K562 (cell line): ENCODE data around the gene POLRMT. TPM values are rescaled to one million over a fixed set of nuclear protein-coding genes. Genes with fewer than 3 reads are reported as not detected.

Experiments used
- ATAC-seq: fragments of 200-7000 bp; cut with Tn5 transposase; 3 replicates; pipeline ENCODE4 v1.9.1; 2020; ENCODE audit warnings: moderate library complexity
- BruUV-seq: library from RNA; stranded (reverse); fragments of 400-500 nt; replicated peaks from 2 replicates; lab custom pipeline; 2021; lab: Mats Ljungman, UMichigan
- CTCF ChIA-PET: fragments of 300-600 bp; formaldehyde crosslinking; extraction: SDS; loops from one replicate; lab custom pipeline; 2021; ENCODE audit warnings: low intra/inter-chr PET ratio; lab: Yijun Ruan, JAX
- POLR2A ChIA-PET: fragments of 300-600, 350-650 bp; sonication (Branson Sonifier 250); formaldehyde crosslinking; extraction: SDS; loops from one replicate; lab custom pipeline; 2021; ENCODE audit warnings: antibody characterized with exemption, inconsistent platforms; lab: Yijun Ruan, JAX
- DNase-seq, 4 experiments: peaks; one replicate each; pipeline versions ENCODE4 v3.0.0 to v3.0.0-alpha.2; 2011 to 2018; ENCODE audit warnings: low spot score in 3 of 4, mixed read lengths in 3 of 4; ENCODE audit errors: extremely low read depth in 1 of 4
- FAIRE-seq: peaks from 2 replicates; lab custom pipeline; 2011; peaks lifted over from hg19 to GRCh38; lab: Jason Lieb, UNC
- H2AFZ ChIP-seq: 2 replicates; pipeline ENCODE4 v1.6.0; 2011; ENCODE audit warnings: low read depth, low read length, control low read depth, inconsistent platforms
- H3K27ac ChIP-seq: fragments of 200-600 bp; 3 replicates; pipeline ENCODE4 v1.8.0; 2011; ENCODE audit warnings: low read depth, mild to moderate bottlenecking, control low read depth, inconsistent platforms, low read length, moderate library complexity, mixed read lengths; ENCODE audit errors: extremely low read depth
- H3K27me3 ChIP-seq, 2 experiments: fragments of 300-600 bp in 1 of 2; 2 replicates in 1 of 2; 3 replicates in 1 of 2; pipeline versions ENCODE4 v1.6.0 to v1.8.0; 2011; ENCODE audit warnings: inconsistent platforms in 2 of 2, low read length in 2 of 2, mild to moderate bottlenecking in 1 of 2, mixed read lengths in 1 of 2, moderate library complexity in 1 of 2; ENCODE audit not compliant: control insufficient read depth in 2 of 2, insufficient read depth in 2 of 2
- H3K36me3 ChIP-seq: fragments of 300-600 bp; 3 replicates; pipeline ENCODE4 v1.8.0; 2011; ENCODE audit warnings: mild to moderate bottlenecking, low read length, inconsistent platforms; ENCODE audit not compliant: control insufficient read depth, insufficient read depth
- H3K4me1 ChIP-seq, 2 experiments: fragments of 200-600 bp in 1 of 2; replicated peaks in 1 of 2; 2 replicates in 1 of 2; 3 replicates in 1 of 2; pipeline versions ENCODE4 v1.5.1 to v1.8.0; 2011; ENCODE audit warnings: inconsistent platforms in 2 of 2, low read length in 2 of 2, mild to moderate bottlenecking in 1 of 2, mixed read lengths in 1 of 2, moderate library complexity in 1 of 2; ENCODE audit not compliant: control insufficient read depth in 2 of 2, insufficient read depth in 2 of 2
- H3K4me2 ChIP-seq: 2 replicates; pipeline ENCODE4 v1.6.1; 2011; ENCODE audit warnings: low read length, control low read depth, inconsistent platforms, mixed read lengths; ENCODE audit not compliant: insufficient read depth
- H3K4me3 ChIP-seq: fragments of 200-600 bp; sonication (generic), shearing (Covaris generic); 2 replicates; pipeline ENCODE4 v1.5.1; 2016; ENCODE audit warnings: control low read depth, inconsistent platforms
- H3K79me2 ChIP-seq: fragments of 200-600 bp; 3 replicates; pipeline ENCODE4 v1.8.0; 2011; ENCODE audit warnings: low read length, inconsistent platforms; ENCODE audit not compliant: control insufficient read depth, insufficient read depth
- H3K9ac ChIP-seq, 2 experiments: 2 replicates each; pipeline versions ENCODE4 v1.6.0 to v1.6.1; 2011; ENCODE audit warnings: low read depth in 2 of 2, low read length in 2 of 2, control low read depth in 1 of 2, inconsistent platforms in 1 of 2, mild to moderate bottlenecking in 1 of 2, mixed read lengths in 1 of 2; ENCODE audit not compliant: insufficient read depth in 1 of 2
- H3K9me1 ChIP-seq: one replicate; pipeline ENCODE4 v1.6.0; 2011; ENCODE audit warnings: inconsistent platforms, mild to moderate bottlenecking, low read length, moderate library complexity; ENCODE audit not compliant: control insufficient read depth, insufficient read depth
- H3K9me3 ChIP-seq: replicated peaks from 2 replicates; pipeline ENCODE4 v1.5.1; 2011; ENCODE audit warnings: low read depth, low read length, inconsistent platforms; ENCODE audit not compliant: control insufficient read depth, insufficient read depth
- H4K20me1 ChIP-seq: replicated peaks from 2 replicates; pipeline ENCODE4 v1.6.1; 2011; ENCODE audit warnings: low read length, inconsistent platforms, mixed read lengths; ENCODE audit not compliant: control insufficient read depth, insufficient read depth
- FOXP4 ChIP-seq: sonication (generic); formaldehyde crosslinking; IDR thresholded peaks from 2 replicates; pipeline ENCODE4 v1.8.0; 2022; ENCODE audit warnings: mild to moderate bottlenecking, missing genetic modification reagents, borderline replicate concordance
- SMARCB1 ChIP-seq: IDR thresholded peaks from 2 replicates; pipeline ENCODE4 v1.6.1; 2011; ENCODE audit warnings: improper control_type of control experiment, low read depth; ENCODE audit not compliant: insufficient read length
- ZNF589 ChIP-seq: fragments of 200-800 bp; sonication (Bioruptor generic); IDR thresholded peaks from 2 replicates; pipeline ENCODE4 v1.6.1; 2016; ENCODE audit warnings: low read depth, missing genetic modification characterization, missing compliant biosample characterization
- WGBS: fragments of 100-300 bp; shearing (Covaris generic); methylation state at CpG from one replicate; pipeline ENCODE4 v1.1.6; 2016; ENCODE audit warnings: low coverage, mixed read lengths; ENCODE audit not compliant: insufficient coverage; ENCODE audit errors: missing lambda C conversion rate; 5-methylcytosine and 5-hydroxymethylcytosine counted together
- in situ Hi-C: fragments of 300-500 bp; cut with MboI; formaldehyde crosslinking; loops from 4 replicates; pipeline ENCODE4 v1.15.0; 2018; ENCODE audit warnings: inconsistent platforms, mixed read lengths
- intact Hi-C: fragments of 100-400 bp; cut with micrococcal nuclease; formaldehyde crosslinking; loops from 2 replicates; pipeline ENCODE4 v1.14.2; 2022
- polyA plus RNA-seq, 8 experiments: library from polyadenylated mRNA; depleted of rRNA in 4 of 8; stranded (reverse) in 5 of 8; unstranded in 3 of 8; fragments of >200 nt; fragmentation: Nextera tagmentation in 2 of 8; fragmentation: Illumina TruSeq in 1 of 8; extraction: Ambion mirVana in 2 of 8; extraction: Trizol in 1 of 8; gene quantifications; 2 replicates each; pipeline versions ENCODE4 v1.2.1 to v1.2.3, GENCODE V29; 2011 to 2014; ENCODE audit warnings: inconsistent platforms in 1 of 8, missing spikeins in 1 of 8
- total RNA-seq, 7 experiments: library from RNA; depleted of rRNA in 6 of 7; stranded (reverse); fragments of >200 nt in 6 of 7; fragmentation: Illumina TruSeq in 2 of 7; extraction: Trizol in 2 of 7; gene quantifications; 2 replicates each; pipeline versions ENCODE4 v1.2.1 to v1.2.3, GENCODE V29; 2011 to 2021; ENCODE audit warnings: low replicate concordance in 1 of 7
- TF ChIP-seq, protein P1 (sequence below): fragments of 450-650 bp; IDR thresholded peaks from one replicate; pipeline ENCODE4 v1.6.1; 2018; ENCODE audit warnings: mild to moderate bottlenecking, moderate library complexity; ENCODE audit not compliant: partially characterized antibody

POLRMT gene
- total and polyA plus RNA-seq, 9 of the 15 experiments (the other 6 are each of a cell fraction or from before 2014, with no cell fraction given), result 30.3 to 144 (median 68.0) TPM

- BruUV-seq, result no TSS peak
- Histone ChIP-seq H3K9me1 (no peaks in the 10 kb centered on the region), H3K4me3 (no peak overlapping the region), H3K27me3 (no peaks in the 10 kb centered on the region), H3K9ac (no peak overlapping the region), H3K4me1 (peaks cover 3 to 39% of the 10 kb centered on the region in 2 experiments; a peak in 3 of 5 replicates), H3K79me2 (no peaks in the 10 kb centered on the region), H2AFZ (no peak overlapping the region), H3K4me2 (no peak overlapping the region), H3K36me3 (no peaks in the 10 kb centered on the region), H4K20me1 (no peaks in the 10 kb centered on the region), H3K27ac (no peak overlapping the region), H3K9me3 (0 out of 2 replicates have a peak, but pooled peaks cover 2% of the 10 kb centered on the region)
- TF ChIP-seq, protein P1, sequence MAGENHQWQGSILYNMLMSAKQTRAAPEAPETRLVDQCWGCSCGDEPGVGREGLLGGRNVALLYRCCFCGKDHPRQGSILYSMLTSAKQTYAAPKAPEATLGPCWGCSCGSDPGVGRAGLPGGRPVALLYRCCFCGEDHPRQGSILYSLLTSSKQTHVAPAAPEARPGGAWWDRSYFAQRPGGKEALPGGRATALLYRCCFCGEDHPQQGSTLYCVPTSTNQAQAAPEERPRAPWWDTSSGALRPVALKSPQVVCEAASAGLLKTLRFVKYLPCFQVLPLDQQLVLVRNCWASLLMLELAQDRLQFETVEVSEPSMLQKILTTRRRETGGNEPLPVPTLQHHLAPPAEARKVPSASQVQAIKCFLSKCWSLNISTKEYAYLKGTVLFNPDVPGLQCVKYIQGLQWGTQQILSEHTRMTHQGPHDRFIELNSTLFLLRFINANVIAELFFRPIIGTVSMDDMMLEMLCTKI, result no peak
- no peak for TF ChIP-seq ZNF589 (CRISPR knock-in tag)
- no peak for TF ChIP-seq SMARCB1
- TF ChIP-seq FOXP4 (CRISPR knock-in tag), result no peak
- WGBS, result 52% methylated on average over 16 of the region's 25 CpGs
- intact Hi-C loops, result no loop called here
- in situ Hi-C loops, result no loop called here
- ChIA-PET POLR2A (no interaction called here), CTCF (no interaction called here)
- ATAC-seq (no peak), DNase-seq (no peak), FAIRE-seq (no peak)
These were observed 31.5 kb downstream of the POLRMT start for GRCh38 chr19:601790-602189.
